ENCODE data around the gene RMND5B. TPM values are rescaled to one million over a fixed set of nuclear protein-coding genes. Genes with fewer than 3 reads are reported as not detected.

Gene RMND5B
- total RNA-seq, 2 donors from 2014 or later, result 36.0 to 36.9 TPM

GRCh38 chr5:178193251-178193809, 62.5 kb downstream of the RMND5B start:
- no peak overlapping the region for H3K27ac Mint-ChIP-seq
- H3K4me1 Mint-ChIP-seq, result peaks cover 4% of the 10 kb centered on the region
- Histone ChIP-seq H3K4me1 (ENCODE audit: control insufficient read depth, insufficient read depth, low read length) (no peaks in the 10 kb centered on the region), H3K27me3 (ENCODE audit: control insufficient read depth, insufficient read depth, low read length, poor library complexity, severe bottlenecking) (no peaks in the 10 kb centered on the region), H3K4me3 (ENCODE audit: low read length) (no peak overlapping the region), H3K9me3 (ENCODE audit: control insufficient read depth, low read length) (peaks cover 16% of the 10 kb centered on the region), H3K27ac (ENCODE audit: low read depth, low read length) (no peak overlapping the region), H3K9ac (ENCODE audit: extremely low read depth, low read length, poor library complexity, severe bottlenecking) (no peak overlapping the region), H3K36me3 (ENCODE audit: control insufficient read depth, insufficient read depth, low read length) (no peaks in the 10 kb centered on the region)
- peaks cover 22% of the 10 kb centered on the region for H3K9me3 Mint-ChIP-seq
- no peak for TF ChIP-seq CTCF (conservative IDR thresholded peaks at IDR 0.05)
- H3K27me3 Mint-ChIP-seq (ENCODE audit: insufficient read depth), result peaks cover 7% of the 10 kb centered on the region
- DNase-seq, result no peak
- H3K36me3 Mint-ChIP-seq (ENCODE audit: low read depth), result peaks cover 2% of the 10 kb centered on the region
- WGBS, 2 experiments (ENCODE audit: insufficient coverage in 1 of 2, insufficient read length in 1 of 2), result 87 to 92% methylated on average over 6 to 8 of the region's 8 CpGs
- no peak overlapping the region for H3K4me3 Mint-ChIP-seq

- Mint-ChIP-seq H3K27me3 (ENCODE audit: insufficient read depth) (peaks cover 8% of the 10 kb centered on the region), H3K4me1 (peaks cover 4% of the 10 kb centered on the region), H3K9me3 (peaks cover 22% of the 10 kb centered on the region), H3K36me3 (ENCODE audit: low read depth) (peaks cover 2% of the 10 kb centered on the region), H3K4me3 (no peak overlapping the region), H3K27ac (no peak overlapping the region)
- 63 to 75% methylated on average over 4 to 7 of the region's 7 CpGs for WGBS, 2 experiments (ENCODE audit: insufficient coverage in 1 of 2, insufficient read length in 1 of 2)
- peak; percentile 56 for DNase-seq
- H3K4me3 ChIP-seq (ENCODE audit: low read length), result no peak overlapping the region
- H3K4me1 ChIP-seq (ENCODE audit: control insufficient read depth, insufficient read depth, low read length), result no peaks in the 10 kb centered on the region
- no peak for TF ChIP-seq CTCF (conservative IDR thresholded peaks at IDR 0.05)
- no peak overlapping the region for H3K27ac ChIP-seq (ENCODE audit: low read depth, low read length)
- H3K27me3 ChIP-seq (ENCODE audit: control insufficient read depth, insufficient read depth, low read length, poor library complexity, severe bottlenecking), result no peaks in the 10 kb centered on the region
- H3K9ac ChIP-seq (ENCODE audit: extremely low read depth, low read length, poor library complexity, severe bottlenecking), result no peak overlapping the region
- no peaks in the 10 kb centered on the region for H3K36me3 ChIP-seq (ENCODE audit: control insufficient read depth, insufficient read depth, low read length)
- peaks cover 16% of the 10 kb centered on the region for H3K9me3 ChIP-seq (ENCODE audit: control insufficient read depth, low read length)
Observed at GRCh38 chr5:178194026-178194425, 63.2 kb downstream of the RMND5B start.

- Histone ChIP-seq H3K4me1 (ENCODE audit: control insufficient read depth, insufficient read depth, low read length) (no peaks in the 10 kb centered on the region), H3K9ac (ENCODE audit: extremely low read depth, low read length, poor library complexity, severe bottlenecking) (no peak overlapping the region), H3K36me3 (ENCODE audit: control insufficient read depth, insufficient read depth, low read length) (no peaks in the 10 kb centered on the region), H3K27me3 (ENCODE audit: control insufficient read depth, insufficient read depth, low read length, poor library complexity, severe bottlenecking) (no peaks in the 10 kb centered on the region), H3K4me3 (ENCODE audit: low read length) (no peak overlapping the region), H3K27ac (ENCODE audit: low read depth, low read length) (peak overlapping the region; percentile 51), H3K9me3 (ENCODE audit: control insufficient read depth, low read length) (peaks cover 16% of the 10 kb centered on the region)
- no peak overlapping the region for H3K27ac Mint-ChIP-seq
- peaks cover 21% of the 10 kb centered on the region for H3K9me3 Mint-ChIP-seq
- peaks cover 16% of the 10 kb centered on the region for H3K27me3 Mint-ChIP-seq (ENCODE audit: insufficient read depth)
- no peak overlapping the region for H3K4me3 Mint-ChIP-seq
- TF ChIP-seq CTCF (conservative IDR thresholded peaks at IDR 0.05), result no peak
- H3K4me1 Mint-ChIP-seq, result peaks cover 4% of the 10 kb centered on the region
- peaks cover 2% of the 10 kb centered on the region for H3K36me3 Mint-ChIP-seq (ENCODE audit: low read depth)
- WGBS, 2 experiments (ENCODE audit: insufficient coverage in 1 of 2, insufficient read length in 1 of 2), result 60 to 74% methylated on average over 1 to 7 of the region's 7 CpGs
- DNase-seq, result peak; percentile 53
Observed at GRCh38 chr5:178196281-178196812, 65.5 kb downstream of the RMND5B start.

Data from endodermal cell (in vitro differentiated cells).